Mesenchymal stem cell (in vitro differentiated cells and primary cell): ENCODE data around the gene PECR. TPM values are rescaled to one million over a fixed set of nuclear protein-coding genes. Genes with fewer than 3 reads are reported as not detected.

ENCODE experiments used
- DNase-seq: peaks from one replicate; pipeline ENCODE4 v3.0.0-alpha.2; 2013
- H2AFZ ChIP-seq: one replicate; pipeline ENCODE4 v1.6.1; 2013; ENCODE audit warnings: low read depth, mild to moderate bottlenecking, control low read depth, inconsistent platforms, low read length, moderate library complexity
- H2AK5ac ChIP-seq: 2 replicates; pipeline ENCODE4 v1.6.1; 2013; ENCODE audit warnings: low read length, moderate library complexity, mild to moderate bottlenecking, inconsistent platforms; ENCODE audit not compliant: severe bottlenecking
- H2BK120ac ChIP-seq: one replicate; pipeline ENCODE4 v1.6.1; 2013; ENCODE audit warnings: low read depth, mild to moderate bottlenecking, inconsistent platforms, low read length, moderate library complexity
- H2BK12ac ChIP-seq, 2 experiments: one replicate each; pipeline ENCODE4 v1.6.1; 2013; ENCODE audit warnings: inconsistent platforms in 2 of 2, low read length in 2 of 2, mild to moderate bottlenecking in 2 of 2, moderate library complexity in 2 of 2, control low read depth in 1 of 2
- H2BK15ac ChIP-seq: one replicate; pipeline ENCODE4 v1.6.1; 2013; ENCODE audit warnings: mild to moderate bottlenecking, low read depth, inconsistent platforms; ENCODE audit not compliant: poor library complexity, severe bottlenecking
- H2BK5ac ChIP-seq: 2 replicates; pipeline ENCODE4 v1.6.1; 2013; ENCODE audit warnings: low read depth, mild to moderate bottlenecking, low read length, control low read depth, inconsistent platforms; ENCODE audit not compliant: poor library complexity, severe bottlenecking
- H3K14ac ChIP-seq, 2 experiments: one replicate each; pipeline ENCODE4 v1.6.1; 2013; ENCODE audit warnings: inconsistent platforms in 2 of 2, low read length in 2 of 2, control low read depth in 1 of 2, mild to moderate bottlenecking in 1 of 2, moderate library complexity in 1 of 2
- H3K18ac ChIP-seq, 2 experiments: one replicate each; pipeline ENCODE4 v1.6.1; 2013; ENCODE audit warnings: inconsistent platforms in 2 of 2, low read length in 2 of 2, control low read depth in 1 of 2, low read depth in 1 of 2, mild to moderate bottlenecking in 1 of 2
- H3K23ac ChIP-seq, 2 experiments: one replicate each; pipeline ENCODE4 v1.6.1; 2013; ENCODE audit warnings: inconsistent platforms in 2 of 2, low read length in 2 of 2, mild to moderate bottlenecking in 2 of 2, moderate library complexity in 2 of 2, control low read depth in 1 of 2
- H3K27ac ChIP-seq: 2 replicates; pipeline ENCODE4 v1.5.1; 2013; ENCODE audit warnings: mild to moderate bottlenecking, moderate library complexity, low read length, control low read depth, inconsistent platforms; ENCODE audit not compliant: poor library complexity, severe bottlenecking
- H3K27me3 ChIP-seq, 2 experiments: 2 replicates each; pipeline versions ENCODE4 v1.6.1 to v1.7.0; 2013; ENCODE audit warnings: low read length in 2 of 2, mild to moderate bottlenecking in 2 of 2, moderate library complexity in 2 of 2, control low read depth in 1 of 2, inconsistent platforms in 1 of 2; ENCODE audit not compliant: control insufficient read depth in 1 of 2, insufficient read depth in 1 of 2
- H3K36me3 ChIP-seq, 2 experiments: 2 replicates each; pipeline versions ENCODE4 v1.6.1 to v1.7.0; 2013; ENCODE audit warnings: low read length in 2 of 2, control low read depth in 1 of 2, inconsistent platforms in 1 of 2, low read depth in 1 of 2, mild to moderate bottlenecking in 1 of 2; ENCODE audit not compliant: insufficient read depth in 2 of 2, control insufficient read depth in 1 of 2
- H3K4ac ChIP-seq, 2 experiments: one replicate each; pipeline ENCODE4 v1.6.1; 2013; ENCODE audit warnings: inconsistent platforms in 2 of 2, low read length in 2 of 2, mild to moderate bottlenecking in 2 of 2, moderate library complexity in 2 of 2, control low read depth in 1 of 2, low read depth in 1 of 2
- H3K4me1 ChIP-seq: 2 replicates; pipeline ENCODE4 v1.6.1; 2013; ENCODE audit warnings: low read depth, low read length, control low read depth; ENCODE audit not compliant: control insufficient read depth, insufficient read depth
- H3K4me2 ChIP-seq: 2 replicates; pipeline ENCODE4 v1.6.1; 2013; ENCODE audit warnings: low read length, mild to moderate bottlenecking, inconsistent platforms; ENCODE audit not compliant: poor library complexity, severe bottlenecking
- H3K4me3 ChIP-seq, 2 experiments: 2 replicates each; pipeline versions ENCODE4 v1.5.1 to v1.7.0; 2013; ENCODE audit warnings: low read length in 2 of 2, mild to moderate bottlenecking in 2 of 2, control low read depth in 1 of 2, low read depth in 1 of 2; ENCODE audit not compliant: insufficient read depth in 1 of 2
- H3K79me1 ChIP-seq: replicated peaks from 2 replicates; pipeline ENCODE4 v1.6.1; 2013; ENCODE audit warnings: mild to moderate bottlenecking, control low read depth, low read length, inconsistent platforms; ENCODE audit not compliant: poor library complexity, severe bottlenecking
- H3K9ac ChIP-seq: 2 replicates; pipeline ENCODE4 v1.7.0; 2013; ENCODE audit warnings: mild to moderate bottlenecking, low read length, moderate library complexity
- H3K9me3 ChIP-seq: 2 replicates; pipeline ENCODE4 v1.7.0; 2013; ENCODE audit warnings: mild to moderate bottlenecking, low read length; ENCODE audit not compliant: control insufficient read depth
- H4K8ac ChIP-seq: one replicate; pipeline ENCODE4 v1.6.1; 2013; ENCODE audit warnings: inconsistent platforms, mild to moderate bottlenecking, low read length, moderate library complexity
- H4K91ac ChIP-seq: one replicate; pipeline ENCODE4 v1.6.1; 2013; ENCODE audit warnings: mild to moderate bottlenecking, low read length, inconsistent platforms
- WGBS: methylation state at CpG from one replicate; pipeline ENCODE4 v1.1.7; 2013; ENCODE audit warnings: mixed read lengths; 5-methylcytosine and 5-hydroxymethylcytosine counted together
- polyA plus RNA-seq, 2 experiments: library from polyadenylated mRNA; stranded (reverse); fragments of 200-250 nt; gene quantifications; one replicate each; pipeline ENCODE4 v1.2.3, GENCODE V29; 2013

The PECR gene
- polyA plus RNA-seq (2013, experiment 1 of 2) = 5.5 TPM
- 4.8 TPM for polyA plus RNA-seq (2013, experiment 2 of 2)

DNA sequence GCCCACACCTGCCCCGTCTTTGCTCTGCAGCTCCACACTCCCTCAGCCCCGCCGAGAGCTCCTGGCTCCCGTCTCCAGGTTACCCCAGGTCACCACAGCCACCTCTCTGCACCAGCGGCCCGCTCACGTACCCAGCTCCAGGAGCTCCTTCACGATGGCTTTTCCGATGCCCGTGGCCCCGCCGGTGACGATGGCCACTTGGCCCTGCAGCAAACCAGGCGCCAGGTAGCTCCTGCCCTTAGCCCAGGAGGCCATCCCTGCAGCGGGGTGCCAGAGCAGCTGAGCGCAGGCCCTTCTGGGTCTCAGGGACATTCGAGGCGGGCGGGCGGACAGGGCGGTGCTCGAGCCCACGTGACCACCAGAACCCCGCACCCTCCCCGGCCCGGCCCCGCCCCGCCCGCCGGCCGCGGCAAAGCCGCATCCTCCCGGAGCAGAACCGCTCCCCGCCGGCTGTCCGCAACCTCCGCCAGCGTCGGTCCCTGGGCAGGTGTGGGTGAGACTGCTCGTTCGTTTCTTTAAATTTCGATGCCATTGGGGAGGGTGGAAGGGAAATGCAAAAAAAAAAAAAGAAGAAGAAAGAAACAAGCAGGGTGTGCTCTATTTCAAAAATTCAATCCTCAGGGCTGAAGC, at the start of gene PECR, which contains the start of gene TMEM169:
Gene PECR (minus strand): TSS at position 323 of the 630 bp plus-strand sequence. CDS start 68 bp downstream, at position 255.
Gene TMEM169 (plus strand): TSS at position 433 of the 630 bp plus-strand sequence. CDS start 14,045 bp downstream, outside the sequence.
- no peak within 1 kb of the TSS for H4K91ac ChIP-seq
- DNase-seq = peak; percentile 66
- peak within 1 kb of the TSS in 1 of 2 experiments; percentile 63 for H3K14ac ChIP-seq
- no peaks in the 10 kb centered on the region for H3K36me3 ChIP-seq
- peaks cover 5% of the 10 kb centered on the region for H3K79me1 ChIP-seq
- peak within 1 kb of the TSS in 1 of 2 experiments; percentile 47 for H3K4ac ChIP-seq
- H2BK15ac ChIP-seq = peak within 1 kb of the TSS; percentile 40
- H3K27me3 ChIP-seq = peaks cover 0 to 9% of the 10 kb centered on the region in 2 experiments
- H3K4me1 ChIP-seq = peaks cover 12% of the 10 kb centered on the region
- H3K9me3 ChIP-seq = no peaks in the 10 kb centered on the region
- WGBS = 0% methylated on average over 42 of the region's 44 CpGs
- peak within 1 kb of the TSS in 1 of 2 experiments; percentile 8 for H2BK12ac ChIP-seq
- H4K8ac ChIP-seq = peak within 1 kb of the TSS; percentile 94
- H2BK120ac ChIP-seq = no peak within 1 kb of the TSS
- peak within 1 kb of the TSS; percentile 80 for H2AK5ac ChIP-seq
- H2AFZ ChIP-seq = peak within 1 kb of the TSS; percentile 78
- peak within 1 kb of the TSS; percentile 33 to 81 for H3K18ac ChIP-seq
- no peak within 1 kb of the TSS for H2BK5ac ChIP-seq
- H3K27ac ChIP-seq = no peak within 1 kb of the TSS
- H3K4me3 ChIP-seq = peak within 1 kb of the TSS; percentile 70 to 93
- H3K4me2 ChIP-seq = peak within 1 kb of the TSS; percentile 93
- peak within 1 kb of the TSS; percentile 90 for H3K9ac ChIP-seq
- peak within 1 kb of the TSS; percentile 60 to 66 for H3K23ac ChIP-seq

DNA sequence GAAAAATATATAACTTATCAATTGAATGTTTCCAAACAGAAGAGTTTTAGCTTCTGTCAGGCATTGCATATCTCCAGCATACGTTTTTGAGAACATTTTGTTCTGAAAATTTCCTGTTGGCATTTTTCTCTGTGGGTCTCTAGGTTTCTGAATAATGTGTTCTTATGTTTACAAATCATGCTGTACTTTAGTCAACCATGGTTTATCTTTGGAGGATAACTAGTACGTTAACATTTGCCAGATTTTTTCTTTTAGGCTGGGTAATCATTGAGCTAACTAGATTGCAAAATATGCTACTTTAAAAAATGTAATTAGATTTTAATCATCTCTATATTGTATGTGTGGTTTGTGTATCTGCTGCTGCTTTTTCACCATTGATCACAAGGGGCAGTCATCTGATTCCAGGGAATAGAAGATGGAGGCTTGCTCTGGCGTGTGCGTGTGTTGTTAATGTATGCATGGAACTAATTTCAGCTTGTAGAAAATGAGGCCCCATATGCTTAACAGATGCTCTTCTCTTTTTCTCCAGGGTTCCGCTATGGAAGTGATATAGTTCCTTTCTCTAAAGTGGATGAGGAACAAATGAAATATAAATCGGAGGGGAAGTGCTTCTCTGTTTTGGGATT, 48.9 kb upstream of the PECR start:
- Histone ChIP-seq H2BK120ac (no peak overlapping the region), H2BK15ac (no peak overlapping the region), H3K4me2 (no peak overlapping the region), H3K9ac (no peak overlapping the region), H2BK12ac (no peak overlapping the region), H3K79me1 (peaks cover 21% of the 10 kb centered on the region), H4K91ac (no peak overlapping the region), H3K27me3 (no peaks in the 10 kb centered on the region), H2AFZ (no peak overlapping the region), H3K23ac (no peak overlapping the region), H3K9me3 (no peaks in the 10 kb centered on the region), H4K8ac (no peak overlapping the region), H2AK5ac (no peak overlapping the region), H3K4me1 (no peaks in the 10 kb centered on the region), H3K27ac (no peak overlapping the region), H3K36me3 (peaks cover 16 to 93% of the 10 kb centered on the region in 2 experiments), H3K18ac (no peak overlapping the region), H3K4ac (no peak overlapping the region), H2BK5ac (no peak overlapping the region), H3K4me3 (no peak overlapping the region), H3K14ac (no peak overlapping the region)
- 90% methylated on average over 3 of the region's 6 CpGs for WGBS
- peak; percentile 30 for DNase-seq

DNA sequence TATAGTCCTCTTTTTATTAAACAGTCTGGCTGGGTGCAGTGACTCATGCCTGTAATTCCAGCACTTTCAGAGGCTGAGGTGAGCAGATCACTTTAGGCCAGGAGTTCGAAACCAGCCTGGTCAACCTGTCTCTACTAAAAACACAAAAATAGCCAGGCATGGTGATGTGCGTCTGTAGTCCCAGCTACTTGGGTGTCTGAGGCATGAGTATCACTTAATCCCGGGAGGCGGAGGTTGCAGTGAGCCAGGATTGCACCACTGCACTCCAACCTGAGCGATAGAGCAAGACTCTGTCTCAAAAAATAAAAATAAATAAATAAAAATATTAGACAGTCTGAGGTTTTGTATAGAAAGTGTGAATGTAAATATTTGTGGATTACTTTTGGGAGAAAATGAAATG, 45.3 kb upstream of the PECR start:
- no peak for DNase-seq
- WGBS = 100% methylated on average over 4 of the region's 5 CpGs
- no peak overlapping the region for H4K8ac ChIP-seq
- H3K27me3 ChIP-seq = no peaks in the 10 kb centered on the region
- no peak overlapping the region for H2BK15ac ChIP-seq
- H2BK12ac ChIP-seq = no peak overlapping the region
- no peak overlapping the region for H3K4me2 ChIP-seq
- H2BK120ac ChIP-seq = no peak overlapping the region
- H3K4ac ChIP-seq = no peak overlapping the region
- no peaks in the 10 kb centered on the region for H3K9me3 ChIP-seq
- H3K14ac ChIP-seq = no peak overlapping the region
- H2AFZ ChIP-seq = no peak overlapping the region
- H4K91ac ChIP-seq = no peak overlapping the region
- no peaks in the 10 kb centered on the region for H3K4me1 ChIP-seq
- no peak overlapping the region for H3K4me3 ChIP-seq
- peaks cover 17% of the 10 kb centered on the region for H3K79me1 ChIP-seq
- no peak overlapping the region for H3K27ac ChIP-seq
- H3K9ac ChIP-seq = no peak overlapping the region
- no peak overlapping the region for H2AK5ac ChIP-seq
- peaks cover 14 to 92% of the 10 kb centered on the region in 2 experiments for H3K36me3 ChIP-seq
- no peak overlapping the region for H2BK5ac ChIP-seq
- no peak overlapping the region for H3K23ac ChIP-seq
- H3K18ac ChIP-seq = no peak overlapping the region

DNA sequence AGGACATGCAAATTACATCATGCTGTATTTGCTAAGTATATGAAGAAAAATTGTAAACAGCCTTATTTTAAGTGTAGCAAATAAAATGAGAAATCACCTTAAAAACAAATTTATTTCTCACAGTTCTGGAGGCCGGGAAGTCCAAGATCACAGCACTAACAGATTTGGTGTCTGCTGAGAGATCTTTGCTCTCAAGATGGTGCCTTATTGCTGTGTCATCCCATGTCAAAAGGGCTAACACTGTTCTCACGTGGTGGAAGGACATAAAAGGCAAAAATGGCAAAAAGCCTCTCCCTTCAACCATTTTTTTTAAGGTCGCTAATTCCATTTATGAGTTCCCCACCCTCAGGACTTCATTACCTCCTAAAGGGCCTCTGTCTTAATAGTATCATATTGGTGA, 39.6 kb upstream of the PECR start:
- Histone ChIP-seq H3K79me1 (peaks cover 14% of the 10 kb centered on the region), H3K36me3 (peaks cover 14 to 97% of the 10 kb centered on the region in 2 experiments), H2BK12ac (no peak overlapping the region), H3K27ac (no peak overlapping the region), H4K91ac (no peak overlapping the region), H2AFZ (no peak overlapping the region), H3K9me3 (no peaks in the 10 kb centered on the region), H3K9ac (no peak overlapping the region), H3K4me1 (no peaks in the 10 kb centered on the region), H4K8ac (no peak overlapping the region), H2BK15ac (no peak overlapping the region), H3K23ac (no peak overlapping the region), H2AK5ac (no peak overlapping the region), H3K18ac (no peak overlapping the region), H3K4me3 (no peak overlapping the region), H3K27me3 (no peaks in the 10 kb centered on the region), H2BK5ac (no peak overlapping the region), H3K4me2 (no peak overlapping the region), H3K14ac (no peak overlapping the region), H2BK120ac (no peak overlapping the region), H3K4ac (no peak overlapping the region)
- 100% methylated on average over 3 of the region's 3 CpGs for WGBS
- no peak for DNase-seq
